MV-4-11 (cell line): ENCODE data around the gene PROX1.

ENCODE experiments used
- DNase-seq: peaks from one replicate; lab custom pipeline; 2025; lab: John Stamatoyannopoulos, UW

PROX1 gene

GRCh38 chr1:213987927-213988506 is at the start of gene PROX1:
Gene PROX1, plus strand, starts transcription at chr1:213987973. Its CDS starts 8,563 bp downstream, at chr1:213996536.
- peak; percentile 33 for DNase-seq

- DNase-seq = no peak
Observed at GRCh38 chr1:213938776-213939175, 49.0 kb upstream of the PROX1 start.

GRCh38 chr1:213939888-213940287 is 47.9 kb upstream of the PROX1 start:
- DNase-seq = no peak

GRCh38 chr1:213940947-213941346 is 46.8 kb upstream of the PROX1 start:
- no peak for DNase-seq

GRCh38 chr1:213942061-213942460 is 45.7 kb upstream of the PROX1 start:
- no peak for DNase-seq

- DNase-seq = no peak
Observed at GRCh38 chr1:213947200-213947801, 40.5 kb upstream of the PROX1 start.

GRCh38 chr1:213951876-213952275 is 35.9 kb upstream of the PROX1 start:
- no peak for DNase-seq

GRCh38 chr1:213953806-213954205 is 34.0 kb upstream of the PROX1 start:
- DNase-seq = no peak

- no peak for DNase-seq
Observed at GRCh38 chr1:213956295-213956770, 31.4 kb upstream of the PROX1 start.

- DNase-seq = no peak
Observed at GRCh38 chr1:213958346-213958745, 29.4 kb upstream of the PROX1 start.

- no peak for DNase-seq
Observed at GRCh38 chr1:213960963-213961362, 26.8 kb upstream of the PROX1 start.

GRCh38 chr1:213962508-213962907 is 25.3 kb upstream of the PROX1 start:
- no peak for DNase-seq

- no peak for DNase-seq
Observed at GRCh38 chr1:213966122-213966521, 21.7 kb upstream of the PROX1 start.

- DNase-seq = no peak
Observed at GRCh38 chr1:213968146-213968825, 19.5 kb upstream of the PROX1 start.

GRCh38 chr1:213969958-213970555 is 17.7 kb upstream of the PROX1 start:
- no peak for DNase-seq

GRCh38 chr1:213972141-213972540 is 15.6 kb upstream of the PROX1 start:
- no peak for DNase-seq

- DNase-seq = peak; percentile 24
Observed at GRCh38 chr1:213973129-213973528, 14.6 kb upstream of the PROX1 start.

GRCh38 chr1:213976665-213977485 is 10.9 kb upstream of the PROX1 start:
- DNase-seq = no peak

GRCh38 chr1:213977486-213977842 is 10.3 kb upstream of the PROX1 start:
- no peak for DNase-seq

GRCh38 chr1:213977909-213978308 is 9.9 kb upstream of the PROX1 start:
- DNase-seq = no peak

- no peak for DNase-seq
Observed at GRCh38 chr1:213979751-213980586, 7.8 kb upstream of the PROX1 start.
